ENCODE results near the gene PNPLA7.
"Not testable (repeated sequence)": the region's sequence is repeated elsewhere in the genome, so short reads cannot be mapped to it uniquely, and the experiment has no call there.

Gene PNPLA7

DNA sequence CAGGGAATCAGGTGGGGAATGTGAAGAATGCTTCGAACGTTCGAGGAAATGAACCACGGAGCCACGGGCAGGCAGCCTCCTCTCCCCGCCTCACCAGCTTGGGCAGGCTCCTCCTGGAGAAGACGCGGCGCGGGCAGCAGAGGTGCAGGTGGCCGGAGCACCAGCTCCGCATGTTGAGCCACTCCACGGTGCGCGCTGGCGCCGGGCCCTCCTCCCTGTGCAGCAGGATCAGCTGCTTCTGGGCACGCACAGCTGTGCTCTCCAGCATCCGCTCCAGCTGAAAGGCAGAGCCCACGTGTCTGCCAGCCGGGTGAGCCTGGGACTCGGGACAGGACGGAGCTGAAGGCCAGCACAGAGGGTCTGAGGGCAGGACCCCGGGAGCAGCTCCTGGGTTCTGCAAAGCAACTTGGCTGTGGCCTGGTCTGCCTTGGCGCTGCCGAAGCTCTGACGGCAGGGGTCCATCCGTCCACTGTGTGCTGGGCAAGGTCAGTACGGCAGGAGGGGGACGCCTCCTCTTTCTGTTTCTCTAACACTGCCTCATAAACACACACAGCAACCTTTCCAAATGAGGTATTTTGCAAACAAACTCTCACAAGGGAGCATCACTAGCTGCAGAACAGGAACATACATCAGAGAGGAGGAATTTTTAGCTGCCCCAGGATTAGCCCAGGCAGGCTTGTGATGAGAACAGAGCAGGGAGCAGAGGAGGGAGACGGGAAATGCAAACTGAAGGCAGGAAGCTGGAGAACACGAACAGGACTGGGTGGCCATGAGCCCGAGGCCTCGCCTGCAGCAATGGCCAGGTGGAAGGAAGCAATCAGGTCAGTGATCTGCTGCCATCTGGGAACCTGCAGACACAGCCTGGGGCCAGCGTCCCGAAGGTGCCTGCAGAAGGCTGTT, 71.0 kb downstream of the PNPLA7 start:
- no peak for DNase-seq (ENCODE audit: low read depth in 2 of 2)

DNA sequence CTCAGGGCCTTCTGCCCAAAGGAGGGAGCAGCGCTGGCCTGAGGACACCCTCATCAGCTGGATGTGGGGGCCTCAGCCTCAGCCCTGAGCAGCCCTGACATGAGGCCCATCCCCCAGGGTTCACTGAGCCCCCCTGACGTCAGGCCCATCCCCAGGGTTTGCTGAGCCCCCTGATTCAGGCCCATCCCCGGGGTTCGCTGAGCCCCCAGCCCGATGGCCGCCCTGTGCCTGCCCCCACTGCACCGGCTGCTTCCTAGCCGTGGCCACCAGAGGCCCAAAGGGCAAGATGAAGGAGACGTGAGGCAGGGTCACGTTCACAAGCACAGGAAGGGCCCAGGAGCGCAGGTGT, 71.6 kb downstream of the PNPLA7 start:
- DNase-seq (ENCODE audit: low read depth in 2 of 2): no peak

DNA sequence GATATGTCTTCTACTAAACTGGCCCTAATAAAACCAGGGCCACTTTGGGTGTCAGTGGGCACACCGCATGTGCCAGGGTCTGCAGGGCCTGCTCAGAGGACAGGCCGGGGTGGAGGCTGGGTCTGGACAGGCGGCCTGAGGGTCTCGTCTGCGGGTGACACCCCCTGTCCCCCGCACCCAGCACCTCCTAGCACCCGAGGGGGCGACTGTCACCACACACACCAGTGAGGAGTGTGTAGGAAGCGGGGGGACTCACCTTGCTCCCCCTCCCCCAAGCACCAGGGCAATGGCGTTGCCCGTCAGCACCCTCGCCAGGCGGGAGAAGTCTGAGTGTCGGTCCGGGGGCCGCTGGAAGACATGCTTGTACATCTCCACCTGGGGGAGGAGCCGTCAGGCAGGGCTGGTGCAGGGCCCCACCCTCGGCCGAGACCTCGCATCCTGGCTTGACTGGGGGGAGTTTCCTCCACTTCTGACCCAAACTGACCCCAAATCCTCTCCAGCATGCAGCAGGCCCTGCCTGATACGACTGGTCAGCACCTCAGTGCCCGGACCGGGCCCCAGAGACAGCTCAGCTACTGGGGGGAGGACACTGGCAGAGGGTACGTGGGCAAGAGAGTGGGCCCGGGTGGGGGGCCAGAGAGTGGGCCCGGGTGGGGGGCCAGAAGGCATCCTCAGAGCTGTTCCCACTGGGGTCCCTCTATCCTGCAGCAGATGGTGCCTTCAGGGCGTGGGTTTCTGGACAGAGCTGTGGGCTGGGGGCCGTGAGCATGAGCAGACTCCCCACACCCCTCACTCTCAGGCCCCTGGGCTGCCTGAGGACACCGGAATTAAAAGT, 72.2 kb downstream of the PNPLA7 start:
- no peak for DNase-seq (ENCODE audit: low read depth in 2 of 2)

DNA sequence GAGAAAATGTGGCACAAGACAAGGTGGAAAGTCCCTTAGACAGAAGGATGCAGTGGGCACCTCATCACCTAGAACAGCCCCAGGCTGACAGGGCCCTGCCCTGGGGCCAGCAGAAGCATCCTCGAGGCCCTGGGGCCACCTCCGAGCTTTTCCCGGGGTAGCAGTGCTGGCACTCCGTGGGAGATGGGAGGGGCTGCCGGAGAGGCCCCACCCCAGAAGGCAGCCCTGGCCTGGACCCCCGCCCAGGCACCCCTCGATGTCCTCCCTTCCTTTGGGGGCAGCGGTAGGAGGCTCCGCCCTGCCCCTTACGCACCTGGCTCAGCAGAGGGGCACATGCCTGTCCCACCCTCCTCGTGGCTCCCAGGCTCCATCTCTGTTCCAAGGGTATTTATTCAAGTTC, 73.3 kb downstream of the PNPLA7 start:
- no peak for DNase-seq (ENCODE audit: low read depth in 2 of 2)

DNA sequence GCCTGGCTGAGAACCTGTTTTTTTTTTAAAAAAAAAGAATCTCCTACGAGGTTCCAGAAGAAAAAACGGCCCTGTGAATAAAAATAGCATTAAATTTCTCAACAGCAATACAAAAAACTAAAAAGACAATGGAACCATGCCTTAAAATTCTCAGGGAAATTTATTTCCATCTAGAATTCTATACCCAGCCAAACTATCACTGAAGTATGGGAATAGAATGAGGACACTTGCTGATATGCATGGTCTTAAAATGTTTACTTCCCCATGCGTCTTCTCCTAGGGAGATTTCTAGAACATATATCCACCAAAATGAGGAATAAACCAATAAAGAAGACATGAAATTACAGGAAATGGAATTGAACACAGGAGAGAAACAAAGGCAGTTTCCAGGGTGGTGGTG, 74.5 kb downstream of the PNPLA7 start:
- no peak for DNase-seq (ENCODE audit: low read depth in 2 of 2)

DNA sequence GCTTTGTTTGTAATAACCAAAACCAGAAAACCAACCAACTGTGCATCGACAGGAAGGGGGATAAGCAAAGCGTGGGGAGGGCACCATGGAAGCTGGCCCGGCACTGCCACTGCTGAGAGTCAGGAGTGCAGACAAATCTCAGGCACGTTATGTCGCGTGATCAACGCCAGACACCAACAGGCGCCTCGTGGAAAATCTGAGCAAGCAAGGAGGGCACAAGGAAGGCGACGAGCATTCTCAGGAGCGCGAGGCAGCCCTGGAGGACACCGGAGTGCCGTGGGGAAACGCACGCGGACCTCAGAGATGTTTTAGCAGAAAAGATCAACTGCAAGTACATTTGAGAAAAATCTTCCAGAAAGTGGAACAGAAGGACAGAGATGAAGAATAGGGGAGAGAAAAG, 75.9 kb downstream of the PNPLA7 start:
- DNase-seq (ENCODE audit: low read depth in 2 of 2): no peak

DNA sequence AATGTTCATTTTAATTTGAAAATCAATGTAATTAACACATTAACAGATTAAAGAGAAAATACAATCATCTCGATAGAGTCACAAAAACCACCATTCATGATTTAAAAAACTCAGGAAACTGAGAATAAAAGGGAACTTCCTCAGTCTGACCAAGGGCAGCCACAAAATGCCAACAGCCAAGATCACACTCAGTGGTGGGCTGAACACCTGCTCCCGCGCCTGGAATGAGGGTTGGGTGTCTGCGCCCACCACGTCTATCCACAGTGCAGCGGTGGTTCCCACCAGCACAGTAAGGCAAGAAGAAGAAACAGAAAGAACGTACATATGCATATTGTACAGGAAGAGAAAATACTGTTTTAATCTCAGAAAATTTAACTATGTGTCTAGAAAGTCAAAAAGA, 79.4 kb downstream of the PNPLA7 start:
- DNase-seq (ENCODE audit: low read depth in 2 of 2): no peak

DNA sequence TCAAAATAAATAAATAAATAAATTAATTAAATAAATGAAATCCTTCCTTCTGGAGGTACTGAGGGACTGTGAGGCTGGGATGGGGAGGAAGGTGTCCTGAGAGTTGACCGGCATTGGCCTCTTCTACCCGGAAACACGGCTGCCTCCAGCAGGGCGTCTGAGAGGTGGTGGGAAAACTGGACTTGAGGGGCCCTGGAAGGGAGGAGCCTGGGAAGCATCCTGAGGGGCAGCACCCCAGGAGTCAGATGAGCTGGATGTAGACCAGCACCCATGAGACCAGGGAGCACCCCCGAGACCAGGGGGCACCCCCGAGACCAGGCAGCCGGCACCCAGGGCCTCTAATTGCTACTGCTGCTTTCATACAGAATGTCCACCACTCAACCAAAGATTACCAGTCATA, 82.3 kb downstream of the PNPLA7 start:
- DNase-seq (ENCODE audit: low read depth in 2 of 2): no peak

DNA sequence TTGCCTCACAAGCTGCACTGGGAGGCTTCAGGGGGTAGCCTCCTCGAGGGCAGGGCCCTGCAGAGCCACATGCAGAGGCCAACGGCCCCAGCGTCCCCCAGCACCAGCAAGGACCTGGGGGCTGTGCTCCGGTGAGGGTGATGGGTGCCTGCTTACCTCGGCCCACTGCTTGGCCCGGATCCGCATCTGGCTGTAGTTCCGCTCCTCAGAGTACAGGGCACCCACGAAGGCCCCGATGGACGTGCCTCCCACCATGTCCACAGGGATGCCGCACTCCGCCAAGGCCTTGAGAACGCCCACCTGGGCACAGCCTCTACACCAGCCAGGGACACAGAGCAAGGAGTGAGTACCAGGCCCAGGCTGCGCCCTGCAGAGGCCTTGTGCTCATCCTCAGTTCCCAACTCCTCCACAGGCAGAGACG, 83.0 kb downstream of the PNPLA7 start:
- DNase-seq (ENCODE audit: low read depth in 2 of 2): no peak

DNA sequence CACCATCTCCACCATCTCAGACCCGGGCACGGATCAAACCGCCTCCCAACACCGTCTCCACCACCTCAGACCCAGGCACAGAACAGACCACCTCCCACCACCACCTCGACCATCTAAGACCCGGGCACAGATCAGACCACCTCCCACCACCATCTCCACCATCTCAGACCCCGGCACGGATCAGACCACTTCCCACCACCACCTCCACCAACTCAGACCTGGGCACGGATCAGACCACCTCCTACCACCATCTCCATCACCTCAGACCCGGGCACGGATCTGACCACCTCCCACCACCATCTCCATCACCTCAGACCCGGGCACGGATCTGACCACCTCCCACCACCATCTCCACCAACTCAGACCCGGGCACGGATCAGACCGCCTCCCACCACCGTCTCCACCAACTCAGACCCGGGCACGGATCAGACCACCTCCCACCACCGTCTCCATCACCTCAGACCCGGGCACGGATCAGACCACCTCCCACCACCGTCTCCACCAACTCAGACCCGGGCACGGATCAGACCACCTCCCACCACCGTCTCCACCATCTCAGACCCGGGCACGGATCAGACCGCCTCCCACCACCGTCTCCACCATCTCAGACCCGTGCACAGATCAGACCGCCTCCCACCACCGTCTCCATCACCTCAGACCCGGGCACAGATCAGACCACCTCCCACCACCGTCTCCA, 83.7 kb downstream of the PNPLA7 start:
- DNase-seq (ENCODE audit: low read depth in 2 of 2): not testable (repeated sequence)

DNA sequence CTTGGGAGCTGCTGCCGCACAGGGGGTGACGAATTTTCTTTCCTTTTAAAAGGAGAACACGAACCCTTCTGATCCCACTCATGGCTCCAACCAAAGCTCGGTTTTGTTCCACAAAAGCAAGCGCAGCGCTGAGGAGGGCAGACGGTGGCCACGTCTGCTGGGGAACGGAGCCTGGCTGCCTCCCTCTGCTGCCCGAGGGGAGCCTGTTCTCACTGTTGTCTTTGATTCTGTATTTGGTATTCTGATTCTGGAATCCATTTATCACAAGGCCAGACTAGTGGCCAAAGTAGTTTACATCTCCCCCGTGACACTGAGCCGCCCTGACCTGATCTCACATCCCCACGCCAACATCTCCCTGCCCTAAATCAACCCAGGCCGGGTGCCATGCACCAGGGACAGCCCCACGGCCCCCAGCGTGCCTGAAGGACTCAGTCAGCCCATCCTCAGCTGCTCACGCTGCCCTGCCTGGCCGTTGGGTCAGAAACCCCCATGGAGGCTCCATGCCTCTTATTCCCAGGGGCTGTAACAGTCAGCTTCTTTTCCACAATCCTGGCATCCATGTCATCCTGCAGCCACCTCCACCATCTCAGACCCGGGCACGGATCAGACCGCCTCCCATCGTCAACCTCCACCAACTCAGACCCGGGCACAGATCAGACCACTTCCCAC, 84.3 kb downstream of the PNPLA7 start:
- no peak for DNase-seq (ENCODE audit: low read depth in 2 of 2)

DNA sequence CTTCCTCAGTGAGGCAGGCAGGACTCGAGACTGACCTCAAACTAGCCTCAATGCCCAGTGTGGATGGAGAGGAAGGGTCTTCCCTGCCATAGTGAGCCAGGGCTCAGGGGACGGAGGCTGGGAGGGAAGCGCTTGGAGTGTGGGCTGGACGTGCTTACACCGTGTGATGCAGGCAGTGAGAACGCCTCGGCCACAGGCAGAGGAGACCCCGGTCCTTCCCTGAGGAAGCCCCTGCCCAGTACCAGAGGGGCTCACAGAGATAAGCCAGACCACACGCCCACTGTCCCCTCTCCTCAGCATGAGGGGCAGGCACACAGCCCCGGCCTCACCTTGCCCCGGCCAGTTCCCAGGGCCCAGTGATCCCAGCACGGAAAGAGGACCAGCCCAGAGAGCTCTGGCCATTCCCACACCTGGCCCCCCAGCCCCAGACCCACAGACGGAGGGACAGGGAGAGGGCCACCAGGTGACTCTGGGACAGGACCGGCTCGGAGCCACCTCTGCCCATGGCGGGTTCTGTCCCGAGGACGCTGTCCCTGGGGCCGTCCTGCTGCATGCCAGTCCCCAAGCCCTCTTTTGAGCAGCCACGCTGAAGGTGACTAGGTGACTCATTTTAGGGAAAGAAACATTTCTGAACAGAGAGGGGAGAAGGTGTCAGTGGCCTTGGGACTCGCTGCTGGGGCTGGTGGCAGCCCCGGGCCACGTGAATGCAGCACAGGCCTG, 85.0 kb downstream of the PNPLA7 start:
- no peak for DNase-seq (ENCODE audit: low read depth in 2 of 2)

DNA sequence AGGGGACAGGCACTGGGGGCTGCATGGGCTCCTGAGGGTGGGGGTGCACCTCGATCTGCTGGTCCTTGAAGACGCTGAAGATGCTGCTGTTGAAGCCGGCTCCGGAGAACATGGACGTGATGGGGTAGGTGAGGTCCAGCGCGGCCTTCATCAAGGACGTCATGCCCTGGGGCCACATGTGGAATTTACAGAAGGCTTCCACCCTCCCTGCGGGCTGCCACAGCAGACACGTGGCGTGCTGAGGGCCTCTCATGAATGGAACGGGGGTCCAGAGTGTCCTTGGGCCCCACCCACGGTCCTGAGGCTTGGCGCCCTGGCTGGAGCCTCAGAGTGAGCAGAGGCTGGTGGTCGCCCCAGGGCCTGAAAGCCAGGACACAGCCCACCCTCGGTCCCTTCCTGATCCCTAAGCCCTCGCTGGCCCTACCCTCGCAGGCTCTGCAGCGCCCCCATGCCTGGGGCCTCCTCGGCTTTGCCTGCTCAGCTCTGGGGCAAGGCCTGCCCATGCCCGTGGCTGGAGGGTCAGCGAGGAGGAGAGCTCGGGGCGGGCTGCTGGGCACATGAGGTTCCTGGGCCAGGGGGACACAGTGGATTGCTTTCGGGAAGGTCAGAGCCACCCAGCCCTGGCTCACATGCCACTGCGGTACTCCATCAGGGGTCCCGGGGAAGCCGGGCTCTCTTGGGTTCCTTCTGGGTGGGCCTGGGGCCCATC, 85.8 kb downstream of the PNPLA7 start:
- DNase-seq (ENCODE audit: low read depth in 2 of 2): no peak

DNA sequence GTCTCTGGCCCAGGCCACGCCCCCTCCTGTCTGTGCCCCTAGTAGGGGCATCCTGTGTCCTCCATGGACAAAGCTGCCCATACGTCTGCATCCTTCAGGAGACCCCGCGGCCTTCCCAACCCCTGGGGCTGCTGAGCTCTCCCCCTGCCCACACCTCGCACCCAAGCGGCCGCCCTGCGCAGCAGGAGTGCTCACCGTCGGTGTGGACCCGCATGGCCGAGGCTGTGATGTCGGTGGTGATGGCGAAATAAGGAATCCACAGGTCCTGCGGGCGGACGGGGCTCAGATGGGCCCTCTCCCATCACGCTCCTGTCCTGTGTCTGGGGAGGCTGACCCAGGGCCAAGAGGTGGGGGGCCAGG, 86.3 kb downstream of the PNPLA7 start:
- no peak for DNase-seq (ENCODE audit: low read depth in 2 of 2)

DNA sequence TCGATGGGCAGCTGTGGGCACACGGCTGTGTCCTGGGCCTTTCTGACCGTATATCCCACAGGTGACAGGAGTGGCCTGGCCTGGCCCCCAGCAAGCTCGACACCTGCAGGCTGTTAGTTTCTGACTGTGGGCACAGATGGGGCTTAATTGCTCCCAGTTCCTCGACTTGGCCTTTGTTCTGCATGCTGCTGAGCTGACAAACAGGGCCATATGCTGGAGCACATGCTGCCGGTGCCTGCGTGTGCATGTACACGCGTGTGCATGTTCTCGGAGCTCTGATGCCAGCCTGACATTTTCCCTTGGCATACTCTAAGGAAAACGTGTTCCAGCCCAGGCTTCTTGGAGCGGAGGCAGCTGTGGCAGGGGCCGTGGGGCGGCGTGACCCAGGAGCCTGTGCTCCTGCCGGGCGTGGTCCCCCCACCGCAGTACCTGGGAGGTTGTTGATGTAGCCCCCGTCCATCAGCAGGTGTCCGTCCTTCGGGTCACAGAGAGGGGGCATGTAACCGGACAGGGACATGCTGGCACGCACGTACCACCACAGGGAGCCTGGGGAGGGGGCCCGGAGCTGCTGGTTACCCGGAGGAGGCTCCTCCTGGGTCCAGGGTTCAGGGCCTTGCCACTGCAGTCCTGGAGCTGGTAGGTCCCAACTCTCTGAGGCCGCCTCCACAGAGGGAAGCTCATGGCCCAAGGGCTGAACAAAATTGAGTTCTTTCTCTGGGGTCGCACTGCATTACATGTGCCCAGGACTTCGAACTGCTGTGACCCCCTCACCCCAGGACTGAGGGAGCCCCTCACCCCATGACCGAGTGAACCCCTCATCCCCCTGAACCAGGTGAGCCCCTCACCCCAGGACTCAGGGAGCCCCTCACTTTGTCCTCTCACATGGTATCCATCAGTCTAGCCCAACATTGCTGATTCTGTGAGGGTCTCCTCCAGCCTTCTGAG, 86.9 kb downstream of the PNPLA7 start:
- no peak for DNase-seq (ENCODE audit: low read depth in 2 of 2)

DNA sequence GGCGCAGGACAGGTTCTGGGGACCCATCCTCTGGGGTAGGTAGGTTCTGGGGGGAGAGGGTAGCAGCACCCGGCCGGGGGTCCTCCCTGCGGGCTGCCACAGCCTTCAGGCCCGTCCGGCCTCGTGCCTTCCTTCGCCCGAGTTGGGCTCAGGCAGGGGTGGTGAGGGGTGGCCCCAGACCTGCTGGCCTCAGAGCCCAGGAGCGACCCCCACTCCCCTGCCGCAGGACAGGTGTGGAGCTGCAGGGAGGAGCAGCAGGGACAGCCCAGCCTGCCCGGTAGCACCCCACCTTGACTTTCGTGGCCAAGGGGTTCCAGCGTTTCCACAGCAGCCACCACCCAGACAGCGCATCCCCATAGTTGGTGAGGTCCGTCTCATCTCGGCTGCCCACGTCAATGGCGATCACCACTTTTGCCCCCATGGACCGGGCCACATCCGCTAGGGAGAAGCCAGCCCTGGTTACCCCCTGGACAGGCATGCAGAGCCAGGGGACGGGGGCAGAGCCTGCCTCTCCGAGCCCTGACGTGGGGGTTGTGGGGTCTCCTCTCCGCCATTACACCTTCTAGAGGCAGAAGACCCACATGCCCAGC, 87.7 kb downstream of the PNPLA7 start:
- no peak for DNase-seq (ENCODE audit: low read depth in 2 of 2)

DNA sequence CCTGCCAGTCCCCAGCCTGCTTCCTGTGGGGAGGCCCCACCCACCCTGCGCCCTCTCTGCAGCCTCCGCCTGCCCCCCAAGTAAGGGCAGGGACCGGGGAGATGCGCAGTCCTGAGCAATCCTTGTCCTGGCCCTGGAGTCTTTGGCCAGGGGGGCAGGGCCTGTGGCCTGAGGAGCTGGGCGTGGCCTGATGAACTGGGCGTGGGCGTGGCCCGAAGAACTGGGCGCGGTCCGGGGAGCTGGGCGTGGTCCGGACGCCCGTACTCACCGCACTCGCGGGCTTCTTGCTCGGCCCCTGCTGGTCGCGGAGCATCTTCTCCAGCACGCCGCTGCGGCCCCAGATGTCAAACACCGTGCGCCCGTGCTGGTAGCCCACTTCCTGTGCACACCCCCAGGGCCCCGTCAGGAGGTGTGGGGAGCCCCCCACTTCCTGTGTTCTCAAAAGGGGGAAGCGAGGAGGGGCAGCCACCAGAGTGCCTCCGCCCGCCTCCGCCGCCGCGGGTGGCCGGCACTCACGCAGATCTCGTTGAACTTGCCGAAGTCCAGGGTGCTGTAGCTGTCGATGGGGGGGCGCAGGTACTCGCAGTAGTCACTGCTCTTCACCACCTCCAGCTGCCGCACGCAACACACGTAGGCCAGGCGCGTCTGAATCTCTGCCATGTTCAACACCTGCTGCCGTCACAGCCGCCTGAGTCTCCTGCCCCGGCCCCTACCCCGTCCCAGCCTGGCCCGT, 88.4 kb downstream of the PNPLA7 start:
- DNase-seq (ENCODE audit: low read depth in 2 of 2): peak; percentile 67 to 69

DNA sequence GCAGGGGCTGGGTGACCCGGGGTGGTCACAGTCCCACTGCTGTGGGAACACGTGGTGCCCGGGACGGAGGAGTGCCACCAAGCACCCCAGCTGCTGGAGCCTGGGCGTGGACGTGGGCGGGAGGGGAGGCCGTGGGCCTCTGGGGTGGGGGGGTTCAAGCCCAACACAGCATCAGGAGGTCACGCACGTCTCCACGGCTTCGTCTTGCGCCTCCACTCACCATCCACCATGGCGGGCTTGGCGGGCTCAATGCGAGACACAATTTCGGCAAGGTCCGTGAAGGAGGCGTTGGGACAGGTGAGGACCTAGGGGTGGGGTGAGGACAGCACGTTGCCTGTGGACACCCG, 88.9 kb downstream of the PNPLA7 start:
- no peak for DNase-seq (ENCODE audit: low read depth in 2 of 2)

Data from stimulated activated CD8-positive, alpha-beta memory T cell treated with anti-CD3 and anti-CD28 coated beads, Interleukin-15, amount 100 ng/mL, for 4 hours (primary cell).